K562 (cell line): ENCODE results near the gene ABHD16A. TPM values are rescaled to one million over a fixed set of nuclear protein-coding genes. Genes with fewer than 3 reads are reported as not detected.
A peak's percentile ranks its signal among the peaks of the same experiment; 100 is the strongest.

Experiments
- E2F6 ChIP-seq, 2 experiments: IDR thresholded peaks; 2 replicates each; pipeline ENCODE4 v1.6.1; 2011; ENCODE audit warnings: borderline replicate concordance in 1 of 2, control low read depth in 1 of 2, low read depth in 1 of 2, low read length in 1 of 2, mild to moderate bottlenecking in 1 of 2, mixed read lengths in 1 of 2, moderate library complexity in 1 of 2; ENCODE audit not compliant: insufficient read depth in 1 of 2, insufficient read length in 1 of 2, poor library complexity in 1 of 2, severe bottlenecking in 1 of 2; ENCODE audit errors: extremely low read depth in 1 of 2
- HDAC2 ChIP-seq: fragments of 450-650 bp; IDR thresholded peaks from 2 replicates; pipeline ENCODE4 v1.6.1; 2016; ENCODE audit warnings: mild to moderate bottlenecking
- MAZ ChIP-seq, 2 experiments: fragments of 450-650 bp in 1 of 2; sonication (generic) in 1 of 2; formaldehyde crosslinking; IDR thresholded peaks in 1 of 2; conservative IDR thresholded peaks in 1 of 2; 2 replicates each; pipeline versions ENCODE4 v1.4.0 to v1.5.0; 2020; ENCODE audit warnings: mild to moderate bottlenecking in 1 of 2, missing genetic modification reagents in 1 of 2
- MCM7 ChIP-seq, 2 experiments: fragments of 450-650 bp; IDR thresholded peaks; 2 replicates each; pipeline ENCODE4 v1.6.1; 2016 to 2018
- POLR3A ChIP-seq: IDR thresholded peaks from 2 replicates; pipeline ENCODE4 v1.6.1; 2011; ENCODE audit warnings: borderline replicate concordance, mild to moderate bottlenecking, moderate library complexity; ENCODE audit not compliant: insufficient read length, insufficient read depth; ENCODE audit errors: extremely low read depth
- RNF219 ChIP-seq: fragments of 250-450 bp; sonication (Bioruptor Pico); IDR thresholded peaks from 2 replicates; pipeline ENCODE4 v1.5.0; 2022; ENCODE audit warnings: mild to moderate bottlenecking
- RREB1 ChIP-seq: fragments of 250-450 bp; sonication (Bioruptor Pico); IDR thresholded peaks from 2 replicates; pipeline ENCODE4 v1.4.0; 2020
- SIN3A ChIP-seq, 2 experiments: fragments of 150-350 bp in 1 of 2; IDR thresholded peaks; 2 replicates each; pipeline ENCODE4 v1.6.1; 2011 to 2016; ENCODE audit warnings: borderline replicate concordance in 2 of 2, low read depth in 2 of 2, low read length in 2 of 2, mild to moderate bottlenecking in 2 of 2, moderate library complexity in 2 of 2; ENCODE audit not compliant: control insufficient read depth in 1 of 2
- SRSF1 ChIP-seq: fragments of 200-400 bp; formaldehyde crosslinking; IDR thresholded peaks from 2 replicates; pipeline ENCODE4 v1.6.1; 2017; ENCODE audit warnings: mild to moderate bottlenecking, low read depth, low read length, moderate library complexity
- TAF7 ChIP-seq: fragments of 450-650 bp; IDR thresholded peaks from 2 replicates; pipeline ENCODE4 v1.6.1; 2016; ENCODE audit warnings: missing genetic modification characterization, missing compliant biosample characterization
- USF1 ChIP-seq: sonication (generic); formaldehyde crosslinking; IDR thresholded peaks from 2 replicates; pipeline ENCODE4 v1.9.0; 2022; ENCODE audit warnings: mild to moderate bottlenecking, missing genetic modification reagents
- ZC3H8 ChIP-seq: fragments of 450-650 bp; IDR thresholded peaks from 2 replicates; pipeline ENCODE4 v1.6.1; 2017
- ZNF184 ChIP-seq: sonication (generic); formaldehyde crosslinking; IDR thresholded peaks from 2 replicates; pipeline ENCODE4 v1.5.0; 2020; ENCODE audit warnings: missing genetic modification reagents
- ZNF583 ChIP-seq: fragments of 250-450 bp; sonication (Bioruptor Pico); IDR thresholded peaks from 2 replicates; pipeline ENCODE4 v1.4.0; 2020
- ZNF77 ChIP-seq: fragments of 250-450 bp; sonication (Bioruptor Pico); IDR thresholded peaks from 2 replicates; pipeline ENCODE4 v1.5.0; 2020
- polyA plus RNA-seq, 8 experiments: library from polyadenylated mRNA; depleted of rRNA in 4 of 8; stranded (reverse) in 5 of 8; unstranded in 3 of 8; fragments of >200 nt; fragmentation: Nextera tagmentation in 2 of 8; fragmentation: Illumina TruSeq in 1 of 8; extraction: Ambion mirVana in 2 of 8; extraction: Trizol in 1 of 8; gene quantifications; 2 replicates each; pipeline versions ENCODE4 v1.2.1 to v1.2.3, GENCODE V29; 2011 to 2014; ENCODE audit warnings: inconsistent platforms in 1 of 8, missing spikeins in 1 of 8
- total RNA-seq, 7 experiments: library from RNA; depleted of rRNA in 6 of 7; stranded (reverse); fragments of >200 nt in 6 of 7; fragmentation: Illumina TruSeq in 2 of 7; extraction: Trizol in 2 of 7; gene quantifications; 2 replicates each; pipeline versions ENCODE4 v1.2.1 to v1.2.3, GENCODE V29; 2011 to 2021; ENCODE audit warnings: low replicate concordance in 1 of 7

Gene ABHD16A
- total and polyA plus RNA-seq, 9 of the 15 experiments (the other 6 are each of a cell fraction or from before 2014, with no cell fraction given): 25.8 to 120 (median 81.6) TPM

GRCh38 chr6:31665501-31666336, 37.4 kb downstream of the ABHD16A start, which contains the start of gene CSNK2B (continued):
- TF ChIP-seq RNF219 (CRISPR knock-in tag) (no peak), SIN3A (IDR thresholded peaks at IDR 0.05; ENCODE audit: borderline replicate concordance in 2 of 2, control insufficient read depth in 1 of 2, low read depth in 2 of 2, low read length in 2 of 2) (peak; percentile 69 to 76; a peak in 2 of 4 replicates), USF1 (CRISPR knock-in tag) (peak; percentile 87), TAF7 (tag) (peak; percentile 90), MCM7 (IDR thresholded peaks at IDR 0.05) (no peak), ZNF184 (no peak), SRSF1 (no peak), ZC3H8 (peak; percentile 60; the same call in 1 of the 2 replicates), ZNF583 (CRISPR knock-in tag) (peak; percentile 59; the same call in 1 of the 2 replicates), ZNF77 (0 out of 2 replicates have a peak, but pooled peaks have one; percentile 2), MAZ (CRISPR knock-in tag; conservative IDR thresholded peaks at IDR 0.05 in 1 of 2, IDR thresholded peaks at IDR 0.05 in 1 of 2) (peak; percentile 99), POLR3A (no peak), RREB1 (CRISPR knock-in tag) (peak; percentile 46; the same call in 1 of the 2 replicates), E2F6 (IDR thresholded peaks at IDR 0.05; ENCODE audit: borderline replicate concordance in 1 of 2, extremely low read depth in 1 of 2, insufficient read depth in 1 of 2, insufficient read length in 1 of 2, low read depth in 1 of 2, low read length in 1 of 2, poor library complexity in 1 of 2, severe bottlenecking in 1 of 2) (peak in 1 of 2 experiments; percentile 61), HDAC2 (peak; percentile 89)
